Aorta (tissue), 5 donors: ENCODE data around the gene CD101. TPM values are rescaled to one million over a fixed set of nuclear protein-coding genes. Genes with fewer than 3 reads are reported as not detected.

Source experiments
- ATAC-seq: fragments of 200-7000 bp; cut with Tn5 transposase; one replicate; pipeline ENCODE4 v1.9.1; 2022; ENCODE audit warnings: moderate library complexity; ENCODE audit not compliant: low FRiP score
- DNase-seq, 2 donors: peaks; one replicate each; pipeline ENCODE4 v3.0.0-alpha.2; 2020
- H3K27ac ChIP-seq, 2 donors: one replicate each; pipeline ENCODE4 v1.5.1; 2013; ENCODE audit warnings: low read length in 2 of 2, mild to moderate bottlenecking in 2 of 2, moderate library complexity in 2 of 2, control low read depth in 1 of 2, inconsistent platforms in 1 of 2, low read depth in 1 of 2
- H3K27me3 ChIP-seq, 2 donors: one replicate each; pipeline ENCODE4 v1.6.1; 2013; ENCODE audit warnings: control low read depth in 1 of 2, low read length in 1 of 2, mild to moderate bottlenecking in 1 of 2, moderate library complexity in 1 of 2; ENCODE audit not compliant: insufficient read depth in 2 of 2, control insufficient read depth in 1 of 2
- H3K36me3 ChIP-seq, 2 donors: one replicate each; pipeline ENCODE4 v1.6.1; 2013; ENCODE audit warnings: control low read depth in 1 of 2, low read length in 1 of 2, mild to moderate bottlenecking in 1 of 2; ENCODE audit not compliant: insufficient read depth in 2 of 2, control insufficient read depth in 1 of 2
- H3K4me1 ChIP-seq, 2 donors: one replicate each; pipeline ENCODE4 v1.6.1; 2013; ENCODE audit warnings: low read length in 2 of 2, control low read depth in 1 of 2, mild to moderate bottlenecking in 1 of 2, moderate library complexity in 1 of 2; ENCODE audit not compliant: insufficient read depth in 2 of 2, control insufficient read depth in 1 of 2
- H3K4me3 ChIP-seq, 2 donors: one replicate each; pipeline ENCODE4 v1.5.1; 2013; ENCODE audit warnings: low read length in 2 of 2, control low read depth in 1 of 2, mild to moderate bottlenecking in 1 of 2
- H3K9me3 ChIP-seq: one replicate; pipeline ENCODE4 v1.6.1; 2013; ENCODE audit warnings: mild to moderate bottlenecking, low read length; ENCODE audit not compliant: control insufficient read depth
- WGBS, 2 donors: extraction: QIAGEN DNeasy Blood & Tissue Kit; methylation state at CpG; one replicate each; pipeline ENCODE4 v1.1.7; 2013; 5-methylcytosine and 5-hydroxymethylcytosine counted together
- intact Hi-C, 2 donors: fragments of 100-400 bp; cut with DNase I; formaldehyde crosslinking; loops; one replicate each; pipeline versions ENCODE4 v1.14.2 to v1.15.0; 2022
- polyA plus RNA-seq, 2 donors: library from polyadenylated mRNA; stranded (reverse); fragments of 200-250 nt; gene quantifications; one replicate each; pipeline ENCODE4 v1.2.3, GENCODE V29; 2013
- total RNA-seq, 2 donors: library from RNA; stranded (reverse); fragmentation: NEBNext Ultra II Directional; extraction: Animal tissue kit (Norgen Biotek cat#: 25700); gene quantifications; one replicate each; pipeline ENCODE4 v1.2.1, GENCODE V29; 2021
- donor health status: healthy with polysubstance abuse.
- donor health status: Bipolar disorder and iron deficiency.
- donor health status: DM: no; HTN: no; CAD: no.
- donor health status: DM: no; HTN: no; CAD: no.
- donor health status: DM: yes; HTN: yes; CAD: no.

Gene CD101
- total and polyA plus RNA-seq, 4 donors = 1.2 to 2.4 (median 2.4) TPM; not detected in 1

GRCh38 chr1:116982319-116983004 lies 19.1 kb upstream of the CD101 start:
- H3K4me1 ChIP-seq = no peaks in the 10 kb centered on the region
- H3K4me3 ChIP-seq = no peak overlapping the region
- no peak for DNase-seq
- no peaks in the 10 kb centered on the region for H3K27me3 ChIP-seq
- ATAC-seq = peak; percentile 7
- H3K27ac ChIP-seq = no peak overlapping the region
- intact Hi-C loops = no loop called here
- H3K9me3 ChIP-seq = no peaks in the 10 kb centered on the region
- 84 to 88% methylated on average over 9 of the region's 9 CpGs for WGBS, 2 donors
- no peaks in the 10 kb centered on the region for H3K36me3 ChIP-seq

- Histone ChIP-seq H3K27ac (no peak overlapping the region), H3K27me3 (no peaks in the 10 kb centered on the region), H3K4me1 (no peaks in the 10 kb centered on the region), H3K36me3 (no peaks in the 10 kb centered on the region), H3K4me3 (no peak overlapping the region), H3K9me3 (no peaks in the 10 kb centered on the region)
- intact Hi-C loops = no loop called here
- ATAC-seq = peak; percentile 44
- 29 to 44% methylated on average over 5 of the region's 5 CpGs for WGBS, 2 donors
- DNase-seq = no peak
Observed at GRCh38 chr1:116983112-116983511, 18.4 kb upstream of the CD101 start.

GRCh38 chr1:116983678-116984077 lies 17.9 kb upstream of the CD101 start:
- Histone ChIP-seq H3K27ac (no peak overlapping the region), H3K36me3 (no peaks in the 10 kb centered on the region), H3K27me3 (no peaks in the 10 kb centered on the region), H3K4me1 (no peaks in the 10 kb centered on the region), H3K9me3 (no peaks in the 10 kb centered on the region), H3K4me3 (no peak overlapping the region)
- intact Hi-C loops = no loop called here
- DNase-seq (no peak), ATAC-seq (no peak)
- WGBS, 2 donors = 42 to 64% methylated on average over 4 of the region's 4 CpGs

- Histone ChIP-seq H3K36me3 (no peaks in the 10 kb centered on the region), H3K27me3 (no peaks in the 10 kb centered on the region), H3K27ac (peak overlapping the region in 1 of 2 donors; percentile 26), H3K4me1 (no peaks in the 10 kb centered on the region), H3K4me3 (no peak overlapping the region), H3K9me3 (no peaks in the 10 kb centered on the region)
- DNase-seq (no peak), ATAC-seq (no peak)
- WGBS, 2 donors = 33 to 45% methylated on average over 14 of the region's 14 CpGs
- intact Hi-C loops = no loop called here
Observed at GRCh38 chr1:116984406-116985160, 17.0 kb upstream of the CD101 start.

GRCh38 chr1:116986421-116987255 lies 14.9 kb upstream of the CD101 start:
- DNase-seq (no peak), ATAC-seq (no peak)
- H3K36me3 ChIP-seq = no peaks in the 10 kb centered on the region
- H3K27me3 ChIP-seq = no peaks in the 10 kb centered on the region
- peaks cover 0 to 5% of the 10 kb centered on the region in 2 donors for H3K4me1 ChIP-seq
- 91 to 94% methylated on average over 29 of the region's 29 CpGs for WGBS, 2 donors
- H3K4me3 ChIP-seq = no peak overlapping the region
- intact Hi-C loops = no loop called here
- H3K27ac ChIP-seq = no peak overlapping the region
- H3K9me3 ChIP-seq = no peaks in the 10 kb centered on the region

GRCh38 chr1:116987256-116987555 lies 14.4 kb upstream of the CD101 start:
- Histone ChIP-seq H3K4me3 (no peak overlapping the region), H3K27ac (no peak overlapping the region), H3K36me3 (no peaks in the 10 kb centered on the region), H3K27me3 (no peaks in the 10 kb centered on the region), H3K4me1 (peaks cover 0 to 5% of the 10 kb centered on the region in 2 donors), H3K9me3 (no peaks in the 10 kb centered on the region)
- DNase-seq = no peak
- no peak for ATAC-seq
- WGBS, 2 donors = 86 to 91% methylated on average over 11 of the region's 11 CpGs
- intact Hi-C loops = no loop called here

- Histone ChIP-seq H3K9me3 (no peaks in the 10 kb centered on the region), H3K27me3 (no peaks in the 10 kb centered on the region), H3K4me1 (peaks cover 0 to 5% of the 10 kb centered on the region in 2 donors), H3K36me3 (no peaks in the 10 kb centered on the region), H3K4me3 (no peak overlapping the region), H3K27ac (no peak overlapping the region)
- WGBS, 2 donors = 97% methylated on average over 7 of the region's 7 CpGs
- intact Hi-C loops = no loop called here
- no peak for DNase-seq
- no peak for ATAC-seq
Observed at GRCh38 chr1:116988248-116988647, 13.3 kb upstream of the CD101 start.

- no peaks in the 10 kb centered on the region for H3K9me3 ChIP-seq
- no peaks in the 10 kb centered on the region for H3K27me3 ChIP-seq
- DNase-seq (no peak), ATAC-seq (no peak)
- 56 to 72% methylated on average over 2 of the region's 2 CpGs for WGBS, 2 donors
- H3K4me3 ChIP-seq = no peak overlapping the region
- no peak overlapping the region for H3K27ac ChIP-seq
- peaks cover 0 to 5% of the 10 kb centered on the region in 2 donors for H3K4me1 ChIP-seq
- H3K36me3 ChIP-seq = no peaks in the 10 kb centered on the region
- intact Hi-C loops = no loop called here
Observed at GRCh38 chr1:116988908-116989307, 12.7 kb upstream of the CD101 start.
